SK-N-MC (cell line): Measurements from ENCODE around the gene TAB3.

Experiments
- EZH2 ChIP-seq: fragments of 200-600 bp; sonication (generic); IDR thresholded peaks from one replicate; pipeline ENCODE4 v1.6.1; 2017; ENCODE audit warnings: antibody characterized with exemption
- POLR2AphosphoS5 ChIP-seq: IDR thresholded peaks from 2 replicates; pipeline ENCODE4 v1.6.1; 2012; ENCODE audit warnings: mild to moderate bottlenecking, low read depth, low read length, borderline replicate concordance

- no peak for TF ChIP-seq EZH2
- TF ChIP-seq POLR2AphosphoS5 = no peak
Observed at GRCh38 chrX:30892591-30892990, 3.5 kb upstream of the TAB3 start.
